Measurements from ENCODE around the gene GOLM1. TPM values are rescaled to one million over a fixed set of nuclear protein-coding genes. Genes with fewer than 3 reads are reported as not detected.

The GOLM1 gene
- total and polyA plus RNA-seq, 2 of the 8 experiments (the other 6 are each of a cell fraction or from before 2014, with no cell fraction given) = 45.9 to 88.9 TPM

DNA sequence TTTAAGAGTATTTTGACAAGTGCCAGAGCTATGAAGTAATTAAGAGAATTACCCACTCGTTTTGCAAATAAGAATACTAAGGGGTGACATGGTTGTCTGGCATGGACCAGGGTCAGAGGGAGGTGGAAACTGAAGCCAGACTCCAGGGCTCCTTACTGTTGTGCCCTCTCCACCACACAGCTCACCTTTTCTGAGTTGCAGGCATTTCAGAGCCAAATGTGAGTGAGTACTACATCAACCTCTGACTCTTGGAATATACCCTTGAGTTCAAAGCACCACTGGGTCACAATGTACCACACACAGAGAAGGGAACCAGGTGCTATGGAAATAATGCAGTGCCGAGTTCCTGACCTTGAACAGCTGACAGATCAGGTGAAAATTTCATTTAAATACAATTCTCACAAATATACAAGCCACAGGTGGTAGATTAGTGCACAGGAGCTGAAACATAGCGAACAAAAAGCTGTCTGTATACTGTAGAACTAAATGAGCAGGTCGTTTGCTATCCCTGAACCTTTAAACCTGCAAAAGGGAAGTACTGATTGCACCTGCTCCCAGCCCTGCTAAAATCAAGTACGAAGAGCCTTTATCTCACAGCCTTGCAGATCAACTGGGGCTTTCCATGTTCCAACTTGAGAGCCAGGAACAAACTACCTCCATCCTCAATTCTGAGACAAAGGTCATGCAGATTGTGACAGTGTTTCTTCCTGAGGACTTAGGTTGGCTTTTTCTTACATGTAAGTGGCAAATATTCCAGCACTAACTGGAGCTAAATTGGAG is 57.0 kb downstream of the GOLM1 start (continued):
- TF ChIP-seq, protein P1, sequence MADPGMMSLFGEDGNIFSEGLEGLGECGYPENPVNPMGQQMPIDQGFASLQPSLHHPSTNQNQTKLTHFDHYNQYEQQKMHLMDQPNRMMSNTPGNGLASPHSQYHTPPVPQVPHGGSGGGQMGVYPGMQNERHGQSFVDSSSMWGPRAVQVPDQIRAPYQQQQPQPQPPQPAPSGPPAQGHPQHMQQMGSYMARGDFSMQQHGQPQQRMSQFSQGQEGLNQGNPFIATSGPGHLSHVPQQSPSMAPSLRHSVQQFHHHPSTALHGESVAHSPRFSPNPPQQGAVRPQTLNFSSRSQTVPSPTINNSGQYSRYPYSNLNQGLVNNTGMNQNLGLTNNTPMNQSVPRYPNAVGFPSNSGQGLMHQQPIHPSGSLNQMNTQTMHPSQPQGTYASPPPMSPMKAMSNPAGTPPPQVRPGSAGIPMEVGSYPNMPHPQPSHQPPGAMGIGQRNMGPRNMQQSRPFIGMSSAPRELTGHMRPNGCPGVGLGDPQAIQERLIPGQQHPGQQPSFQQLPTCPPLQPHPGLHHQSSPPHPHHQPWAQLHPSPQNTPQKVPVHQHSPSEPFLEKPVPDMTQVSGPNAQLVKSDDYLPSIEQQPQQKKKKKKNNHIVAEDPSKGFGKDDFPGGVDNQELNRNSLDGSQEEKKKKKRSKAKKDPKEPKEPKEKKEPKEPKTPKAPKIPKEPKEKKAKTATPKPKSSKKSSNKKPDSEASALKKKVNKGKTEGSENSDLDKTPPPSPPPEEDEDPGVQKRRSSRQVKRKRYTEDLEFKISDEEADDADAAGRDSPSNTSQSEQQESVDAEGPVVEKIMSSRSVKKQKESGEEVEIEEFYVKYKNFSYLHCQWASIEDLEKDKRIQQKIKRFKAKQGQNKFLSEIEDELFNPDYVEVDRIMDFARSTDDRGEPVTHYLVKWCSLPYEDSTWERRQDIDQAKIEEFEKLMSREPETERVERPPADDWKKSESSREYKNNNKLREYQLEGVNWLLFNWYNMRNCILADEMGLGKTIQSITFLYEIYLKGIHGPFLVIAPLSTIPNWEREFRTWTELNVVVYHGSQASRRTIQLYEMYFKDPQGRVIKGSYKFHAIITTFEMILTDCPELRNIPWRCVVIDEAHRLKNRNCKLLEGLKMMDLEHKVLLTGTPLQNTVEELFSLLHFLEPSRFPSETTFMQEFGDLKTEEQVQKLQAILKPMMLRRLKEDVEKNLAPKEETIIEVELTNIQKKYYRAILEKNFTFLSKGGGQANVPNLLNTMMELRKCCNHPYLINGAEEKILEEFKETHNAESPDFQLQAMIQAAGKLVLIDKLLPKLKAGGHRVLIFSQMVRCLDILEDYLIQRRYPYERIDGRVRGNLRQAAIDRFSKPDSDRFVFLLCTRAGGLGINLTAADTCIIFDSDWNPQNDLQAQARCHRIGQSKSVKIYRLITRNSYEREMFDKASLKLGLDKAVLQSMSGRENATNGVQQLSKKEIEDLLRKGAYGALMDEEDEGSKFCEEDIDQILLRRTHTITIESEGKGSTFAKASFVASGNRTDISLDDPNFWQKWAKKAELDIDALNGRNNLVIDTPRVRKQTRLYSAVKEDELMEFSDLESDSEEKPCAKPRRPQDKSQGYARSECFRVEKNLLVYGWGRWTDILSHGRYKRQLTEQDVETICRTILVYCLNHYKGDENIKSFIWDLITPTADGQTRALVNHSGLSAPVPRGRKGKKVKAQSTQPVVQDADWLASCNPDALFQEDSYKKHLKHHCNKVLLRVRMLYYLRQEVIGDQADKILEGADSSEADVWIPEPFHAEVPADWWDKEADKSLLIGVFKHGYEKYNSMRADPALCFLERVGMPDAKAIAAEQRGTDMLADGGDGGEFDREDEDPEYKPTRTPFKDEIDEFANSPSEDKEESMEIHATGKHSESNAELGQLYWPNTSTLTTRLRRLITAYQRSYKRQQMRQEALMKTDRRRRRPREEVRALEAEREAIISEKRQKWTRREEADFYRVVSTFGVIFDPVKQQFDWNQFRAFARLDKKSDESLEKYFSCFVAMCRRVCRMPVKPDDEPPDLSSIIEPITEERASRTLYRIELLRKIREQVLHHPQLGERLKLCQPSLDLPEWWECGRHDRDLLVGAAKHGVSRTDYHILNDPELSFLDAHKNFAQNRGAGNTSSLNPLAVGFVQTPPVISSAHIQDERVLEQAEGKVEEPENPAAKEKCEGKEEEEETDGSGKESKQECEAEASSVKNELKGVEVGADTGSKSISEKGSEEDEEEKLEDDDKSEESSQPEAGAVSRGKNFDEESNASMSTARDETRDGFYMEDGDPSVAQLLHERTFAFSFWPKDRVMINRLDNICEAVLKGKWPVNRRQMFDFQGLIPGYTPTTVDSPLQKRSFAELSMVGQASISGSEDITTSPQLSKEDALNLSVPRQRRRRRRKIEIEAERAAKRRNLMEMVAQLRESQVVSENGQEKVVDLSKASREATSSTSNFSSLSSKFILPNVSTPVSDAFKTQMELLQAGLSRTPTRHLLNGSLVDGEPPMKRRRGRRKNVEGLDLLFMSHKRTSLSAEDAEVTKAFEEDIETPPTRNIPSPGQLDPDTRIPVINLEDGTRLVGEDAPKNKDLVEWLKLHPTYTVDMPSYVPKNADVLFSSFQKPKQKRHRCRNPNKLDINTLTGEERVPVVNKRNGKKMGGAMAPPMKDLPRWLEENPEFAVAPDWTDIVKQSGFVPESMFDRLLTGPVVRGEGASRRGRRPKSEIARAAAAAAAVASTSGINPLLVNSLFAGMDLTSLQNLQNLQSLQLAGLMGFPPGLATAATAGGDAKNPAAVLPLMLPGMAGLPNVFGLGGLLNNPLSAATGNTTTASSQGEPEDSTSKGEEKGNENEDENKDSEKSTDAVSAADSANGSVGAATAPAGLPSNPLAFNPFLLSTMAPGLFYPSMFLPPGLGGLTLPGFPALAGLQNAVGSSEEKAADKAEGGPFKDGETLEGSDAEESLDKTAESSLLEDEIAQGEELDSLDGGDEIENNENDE (IDR thresholded peaks at IDR 0.05; ENCODE audit: insufficient replicate concordance, low read length) = no peak
- TF ChIP-seq CBX5 (IDR thresholded peaks at IDR 0.05; ENCODE audit: low read depth, low read length) (no peak), BRCA1 (IDR thresholded peaks at IDR 0.05; ENCODE audit: low read depth, low read length) (no peak), EGR1 (IDR thresholded peaks at IDR 0.05; ENCODE audit: borderline replicate concordance, low read depth, low read length) (no peak), MAFK (IDR thresholded peaks at IDR 0.05; ENCODE audit: low read depth, low read length) (no peak), POLR2A (IDR thresholded peaks at IDR 0.05; ENCODE audit: control extremely low read depth in 1 of 2, low read depth in 2 of 2, low read length in 2 of 2) (no peak), FOSL1 (IDR thresholded peaks at IDR 0.05; ENCODE audit: insufficient read depth, low read depth, low read length) (no peak), SIX5 (IDR thresholded peaks at IDR 0.05; ENCODE audit: low read depth, low read length) (no peak), RAD21 (IDR thresholded peaks at IDR 0.05 in 1 of 2, conservative IDR thresholded peaks at IDR 0.05 in 1 of 2; ENCODE audit: low read depth in 2 of 2, low read length in 2 of 2) (no peak), ZNF274 (IDR thresholded peaks at IDR 0.05; ENCODE audit: borderline replicate concordance, extremely low read depth, low read length) (no peak)
